Activated CD4-positive, alpha-beta memory T cell treated with anti-CD3 and anti-CD28 coated beads, Interleukin-2, amount 10 ng/mL, durations not matched to agents 7 days and 5 days (primary cell): ENCODE data around the gene MORN1. TPM values are rescaled to one million over a fixed set of nuclear protein-coding genes. Genes with fewer than 3 reads are reported as not detected.
A peak's percentile ranks its signal among the peaks of the same experiment; 100 is the strongest.

ENCODE experiments used
- CTCF ChIA-PET: fragments of 350-600 bp; sonication (Branson Sonifier 250); formaldehyde crosslinking; loops from one replicate; lab custom pipeline; 2021; ENCODE audit warnings: antibody characterized with exemption, inconsistent platforms; lab: Charles Lee
- POLR2A ChIA-PET: fragments of 350-600 bp; sonication (Branson Sonifier 250); formaldehyde crosslinking; loops from one replicate; lab custom pipeline; 2021; ENCODE audit warnings: antibody characterized with exemption; lab: Charles Lee
- DNase-seq: peaks from one replicate; pipeline ENCODE4 v3.0.0-alpha.2; 2020
- H3K27ac Mint-ChIP-seq: one replicate; pipeline ENCODE4 v1.8.0; 2021; ENCODE audit warnings: mild to moderate bottlenecking, mixed read lengths
- H3K27me3 Mint-ChIP-seq: one replicate; pipeline ENCODE4 v1.8.0; 2021; ENCODE audit warnings: mixed read lengths
- H3K36me3 Mint-ChIP-seq: one replicate; pipeline ENCODE4 v1.8.0; 2021; ENCODE audit warnings: low read depth, mixed read lengths
- H3K4me1 Mint-ChIP-seq: one replicate; pipeline ENCODE4 v1.8.0; 2021; ENCODE audit warnings: mixed read lengths
- H3K4me3 Mint-ChIP-seq: one replicate; pipeline ENCODE4 v1.8.0; 2021; ENCODE audit warnings: mild to moderate bottlenecking, mixed read lengths
- H3K9me3 Mint-ChIP-seq: one replicate; pipeline ENCODE4 v1.8.0; 2021; ENCODE audit warnings: mixed read lengths
- total RNA-seq, 2 experiments: library from RNA; stranded (reverse); gene quantifications; one replicate each; pipeline ENCODE4 v1.2.3, GENCODE V29; 2021

The MORN1 gene
- total RNA-seq, 2 experiments from 2014 or later = 6.2 to 6.3 TPM

DNA sequence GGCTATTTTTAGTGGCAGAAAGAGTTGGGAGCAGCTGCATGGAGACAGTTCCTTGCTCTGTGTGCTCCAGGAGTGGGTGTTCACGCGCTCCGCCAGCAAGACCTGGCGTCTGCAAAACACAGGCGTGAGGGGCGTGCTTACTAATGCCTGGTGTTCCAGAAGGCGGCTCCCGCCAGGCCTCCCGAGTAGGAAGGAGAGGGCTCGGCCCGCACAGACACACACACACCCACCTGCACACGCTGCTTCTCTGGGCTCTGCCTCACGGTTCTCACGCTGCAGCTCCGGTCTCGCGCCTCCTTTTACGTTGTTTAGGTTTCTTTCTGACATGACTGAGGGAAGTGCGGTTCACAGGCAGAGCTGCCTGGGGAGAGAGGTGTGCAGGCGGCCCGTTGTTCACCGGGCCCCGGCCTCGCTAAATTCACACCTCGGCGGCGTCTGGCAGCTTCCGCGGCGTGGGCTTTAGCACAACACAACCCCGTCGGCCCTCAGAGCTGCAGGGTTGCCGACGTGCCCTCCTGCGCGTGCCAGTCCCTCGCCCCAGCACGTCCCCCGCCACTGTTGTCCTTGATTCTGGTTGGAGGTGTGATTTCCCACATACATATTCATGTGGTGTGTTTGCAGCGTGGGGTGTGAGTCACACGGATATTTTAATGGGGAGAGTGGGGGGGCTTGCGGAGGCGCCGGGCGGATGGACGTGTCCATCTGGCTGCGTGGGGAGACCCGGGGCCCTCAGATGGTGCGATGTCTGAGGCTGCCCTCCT lies 86.3 kb downstream of the MORN1 start:
- H3K4me3 Mint-ChIP-seq = no peak overlapping the region
- no peak for DNase-seq
- peaks cover 45% of the 10 kb centered on the region for H3K36me3 Mint-ChIP-seq
- peaks cover 30% of the 10 kb centered on the region for H3K4me1 Mint-ChIP-seq
- no peaks in the 10 kb centered on the region for H3K27me3 Mint-ChIP-seq
- ChIA-PET POLR2A (no interaction called here), CTCF (interaction anchor here (1.6 kb wide), 1 partner anchor 11 kb away, joined by 4 read pairs; no protein-coding TSS in a partner anchor)
- H3K9me3 Mint-ChIP-seq = no peaks in the 10 kb centered on the region
- no peak overlapping the region for H3K27ac Mint-ChIP-seq

DNA sequence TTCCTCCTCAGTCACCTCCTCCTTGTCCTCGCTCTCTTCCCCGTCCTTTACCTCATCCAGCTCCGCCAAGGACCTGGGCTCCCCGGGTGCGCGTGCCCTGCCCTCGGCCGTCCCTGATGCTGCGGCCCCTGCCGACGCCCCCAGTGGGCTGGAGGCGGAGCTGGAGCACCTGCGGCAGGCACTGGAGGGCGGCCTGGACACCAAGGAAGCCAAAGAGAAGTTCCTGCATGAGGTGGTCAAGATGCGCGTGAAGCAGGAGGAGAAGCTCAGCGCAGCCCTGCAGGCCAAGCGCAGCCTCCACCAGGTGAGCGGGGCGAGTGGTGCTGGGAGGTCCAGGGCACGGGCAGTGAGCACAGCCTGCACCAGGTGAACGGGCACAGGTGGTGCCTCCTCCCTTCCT lies 87.1 kb downstream of the MORN1 start:
- Mint-ChIP-seq H3K36me3 (peaks cover 45% of the 10 kb centered on the region), H3K27me3 (no peaks in the 10 kb centered on the region), H3K4me1 (peaks cover 38% of the 10 kb centered on the region), H3K27ac (no peak overlapping the region), H3K4me3 (no peak overlapping the region), H3K9me3 (no peaks in the 10 kb centered on the region)
- DNase-seq = no peak
- CTCF ChIA-PET = interaction anchor here (1.6 kb wide), 1 partner anchor 11 kb away, joined by 4 read pairs; no protein-coding TSS in a partner anchor
- POLR2A ChIA-PET = interaction anchor here (1.8 to 10.2 kb wide), 2 partner anchors 10 to 73 kb away, joined by 4 to 148 read pairs; partner anchors contain the start of gene SKI

DNA sequence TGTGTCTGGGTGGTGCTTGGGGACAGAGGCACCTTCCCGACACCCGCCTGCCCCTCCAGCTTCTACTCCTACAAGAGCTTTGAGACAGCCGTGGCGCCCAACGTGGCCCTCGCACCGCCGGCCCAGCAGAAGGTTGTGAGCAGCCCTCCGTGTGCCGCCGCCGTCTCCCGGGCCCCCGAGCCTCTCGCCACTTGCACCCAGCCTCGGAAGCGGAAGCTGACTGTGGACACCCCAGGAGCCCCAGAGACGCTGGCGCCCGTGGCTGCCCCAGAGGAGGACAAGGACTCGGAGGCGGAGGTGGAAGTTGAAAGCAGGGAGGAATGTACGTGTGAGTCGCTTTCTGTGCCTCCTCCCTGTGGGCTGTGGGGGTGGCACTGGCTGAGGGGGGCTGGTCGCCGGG lies 87.6 kb downstream of the MORN1 start:
- Mint-ChIP-seq H3K27me3 (no peaks in the 10 kb centered on the region), H3K27ac (no peak overlapping the region), H3K4me3 (no peak overlapping the region), H3K36me3 (peaks cover 44% of the 10 kb centered on the region), H3K4me1 (peaks cover 43% of the 10 kb centered on the region), H3K9me3 (no peaks in the 10 kb centered on the region)
- POLR2A ChIA-PET = interaction anchor here (1.8 to 10.2 kb wide), 2 partner anchors 10 to 73 kb away, joined by 4 to 148 read pairs; partner anchors contain the start of gene SKI
- no peak for DNase-seq
- CTCF ChIA-PET = interaction anchor here (1.6 kb wide), 1 partner anchor 12 kb away, joined by 4 read pairs; no protein-coding TSS in a partner anchor

DNA sequence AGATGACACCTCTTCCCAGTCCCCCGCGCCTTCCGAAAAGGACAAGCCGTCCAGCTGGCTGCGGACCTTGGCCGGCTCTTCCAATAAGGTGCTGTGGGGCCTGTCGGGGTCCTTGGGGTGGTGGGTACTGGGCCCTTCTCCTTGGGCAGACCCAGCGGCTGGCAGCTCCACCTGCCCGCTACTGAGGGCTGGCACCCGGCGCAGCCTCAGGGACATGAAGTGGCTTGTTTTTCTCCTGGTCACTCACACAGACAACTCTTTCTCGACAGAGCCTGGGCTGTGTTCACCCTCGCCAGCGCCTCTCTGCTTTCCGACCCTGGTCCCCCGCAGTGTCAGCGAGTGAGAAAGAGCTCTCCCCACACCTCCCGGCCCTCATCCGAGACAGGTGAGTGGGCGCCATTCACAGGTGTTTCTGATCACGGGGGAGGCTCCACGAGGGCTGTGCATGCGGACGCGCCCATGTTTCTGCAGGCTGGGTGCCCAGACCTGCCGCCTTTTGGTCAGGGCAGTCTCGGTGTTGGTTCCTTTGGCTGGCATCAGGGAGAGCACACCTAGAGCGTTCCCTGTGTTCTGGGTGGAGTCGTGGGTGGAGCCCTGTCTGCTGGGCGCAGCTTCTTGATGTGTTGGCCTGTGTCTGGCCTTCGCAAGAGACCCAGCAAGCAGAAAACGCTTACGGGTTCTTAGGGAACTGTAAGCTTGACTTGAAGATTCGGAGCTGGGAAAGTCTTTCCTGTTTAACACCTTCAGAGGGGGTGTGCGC lies 88.2 kb downstream of the MORN1 start:
- Mint-ChIP-seq H3K27ac (peak overlapping the region; percentile 61), H3K27me3 (no peaks in the 10 kb centered on the region), H3K36me3 (peaks cover 38% of the 10 kb centered on the region), H3K4me1 (peaks cover 49% of the 10 kb centered on the region), H3K9me3 (no peaks in the 10 kb centered on the region), H3K4me3 (no peak overlapping the region)
- ChIA-PET CTCF (no interaction called here), POLR2A (interaction anchor here (1.8 to 10.2 kb wide), 3 partner anchors 11 to 72 kb away, joined by 4 to 148 read pairs (median 93); partner anchors contain the start of gene SKI)
- no peak for DNase-seq

DNA sequence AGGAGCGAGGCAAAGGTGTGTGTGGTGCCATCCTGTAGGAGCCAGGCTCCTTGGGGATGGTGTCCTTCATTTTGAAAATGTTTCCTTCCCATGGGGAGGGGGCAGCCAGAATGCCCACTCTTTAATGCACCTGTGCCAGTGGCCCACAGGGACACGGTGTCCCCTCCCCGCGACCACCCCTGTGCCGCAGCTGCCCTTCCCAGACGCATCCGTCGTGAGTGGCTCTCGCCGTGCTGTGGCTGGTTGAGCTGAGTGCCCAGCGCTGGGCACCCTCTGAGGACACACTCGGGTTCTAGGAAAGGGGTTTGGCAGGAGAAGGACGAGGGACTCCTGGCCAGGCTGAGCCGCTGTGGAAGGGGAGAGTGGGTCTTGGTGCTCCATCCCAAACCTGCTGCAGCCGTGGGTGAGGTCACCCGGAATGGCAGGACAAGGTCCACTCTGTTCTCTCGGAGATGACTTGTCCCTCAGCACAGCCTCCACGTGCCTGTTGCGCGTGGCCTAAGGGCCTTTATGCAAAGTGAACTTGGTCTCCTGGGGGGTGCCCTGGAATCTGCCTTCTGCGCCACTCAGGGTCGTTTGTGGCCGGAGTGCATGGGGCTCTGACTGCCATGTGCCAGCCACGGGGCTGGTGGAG lies 88.9 kb downstream of the MORN1 start:
- Mint-ChIP-seq H3K36me3 (peaks cover 31% of the 10 kb centered on the region), H3K27me3 (no peaks in the 10 kb centered on the region), H3K9me3 (no peaks in the 10 kb centered on the region), H3K27ac (peak overlapping the region; percentile 97), H3K4me3 (no peak overlapping the region), H3K4me1 (peaks cover 55% of the 10 kb centered on the region)
- CTCF ChIA-PET = interaction anchor here (2.5 kb wide), 1 partner anchor 9 kb away, joined by 11 read pairs; no protein-coding TSS in a partner anchor
- no peak for DNase-seq
- POLR2A ChIA-PET = interaction anchor here (0.9 to 10.2 kb wide), 7 partner anchors 11 to 110 kb away, joined by 3 to 148 read pairs (median 5); partner anchors contain the start of gene SKI

DNA sequence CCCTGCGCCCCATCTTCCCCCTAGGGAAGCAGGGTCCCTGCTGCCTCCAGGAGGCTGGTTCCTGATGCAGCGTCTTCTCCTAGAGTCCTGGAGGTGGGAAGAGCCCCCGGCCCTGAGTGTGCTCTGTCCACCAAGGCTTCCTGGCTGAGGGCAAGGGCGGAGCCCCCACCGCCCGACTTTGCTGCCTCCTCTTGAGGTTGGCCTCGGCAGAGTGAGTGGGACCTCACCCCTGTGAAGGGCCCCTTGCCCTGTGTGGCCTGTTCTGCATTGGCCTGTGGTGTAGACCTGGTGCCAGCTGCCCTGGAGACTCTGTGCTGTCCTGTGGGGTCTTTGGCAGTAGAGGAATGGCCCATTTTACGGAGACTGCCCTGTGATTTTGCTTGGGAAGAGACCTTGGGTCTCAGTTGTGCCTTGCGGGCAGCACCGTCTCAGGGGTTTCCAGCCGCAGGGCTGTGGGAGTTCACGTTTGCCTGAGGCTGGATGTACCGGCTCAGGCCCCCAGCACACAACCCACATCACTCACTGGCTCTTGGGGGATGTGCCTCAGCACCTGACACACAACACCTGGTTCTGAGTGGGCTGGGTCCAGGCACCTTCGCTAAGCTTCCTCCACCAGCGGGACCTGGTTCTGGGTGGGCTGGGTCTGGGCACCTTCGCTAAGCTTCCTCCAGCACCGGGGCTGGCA lies 89.6 kb downstream of the MORN1 start:
- peak overlapping the region; percentile 71 for H3K4me3 Mint-ChIP-seq
- ChIA-PET CTCF (interaction anchor here (0.7 to 2.5 kb wide), 11 partner anchors 10 to 162 kb away, joined by 3 to 11 read pairs (median 4); partner anchors contain the start of gene FAAP20), POLR2A (interaction anchor here (0.7 to 10.2 kb wide), 15 partner anchors 11 to 284 kb away, joined by 3 to 148 read pairs (median 4); partner anchors contain the start of genes FAAP20, MORN1, PANK4 and RER1)
- H3K9me3 Mint-ChIP-seq = no peaks in the 10 kb centered on the region
- H3K27me3 Mint-ChIP-seq = no peaks in the 10 kb centered on the region
- H3K36me3 Mint-ChIP-seq = peaks cover 25% of the 10 kb centered on the region
- peaks cover 62% of the 10 kb centered on the region for H3K4me1 Mint-ChIP-seq
- H3K27ac Mint-ChIP-seq = peak overlapping the region; percentile 97
- DNase-seq = no peak

DNA sequence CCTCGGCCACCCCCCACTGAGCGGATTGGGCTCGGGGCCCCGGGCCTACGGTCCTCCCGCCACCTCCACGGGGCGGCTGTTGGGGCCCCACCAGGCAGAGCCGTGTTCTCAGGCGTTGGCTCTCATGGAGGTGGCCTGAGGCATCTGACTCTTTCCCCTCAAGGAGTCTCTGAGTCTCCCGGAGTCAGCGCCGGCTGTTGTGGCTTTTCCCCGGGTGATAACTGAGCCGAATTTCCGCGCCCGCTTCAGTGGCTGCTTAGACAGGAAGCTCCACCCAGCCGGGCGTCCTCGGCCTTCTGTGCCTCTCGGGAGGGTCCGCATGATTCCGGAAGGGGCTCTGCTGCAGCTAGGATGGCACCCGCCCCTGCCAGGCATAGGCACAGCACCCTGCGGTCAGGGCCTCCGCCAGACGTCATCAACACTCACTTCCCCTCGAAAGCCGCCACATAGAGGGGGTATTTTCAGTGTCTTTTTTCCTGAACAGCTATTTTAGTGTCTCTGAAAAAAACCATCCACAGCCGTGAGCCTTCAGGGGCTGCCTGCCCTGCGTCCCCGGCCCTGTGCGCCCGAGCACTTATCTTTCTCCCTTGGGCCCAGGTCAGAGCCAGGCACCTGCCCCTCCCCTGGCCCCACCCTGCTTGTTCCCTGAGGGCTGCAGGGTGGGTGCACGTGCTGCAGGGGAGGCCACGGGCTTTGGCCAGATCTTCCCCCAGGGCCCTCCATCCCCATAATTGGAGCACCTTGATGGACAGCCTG lies 90.3 kb downstream of the MORN1 start:
- DNase-seq = peak; percentile 95
- CTCF ChIA-PET = interaction anchor here (0.7 to 2.5 kb wide), 13 partner anchors 9 to 162 kb away, joined by 3 to 11 read pairs (median 4); partner anchors contain the start of gene FAAP20
- Mint-ChIP-seq H3K9me3 (no peaks in the 10 kb centered on the region), H3K27me3 (no peaks in the 10 kb centered on the region), H3K27ac (peak overlapping the region; percentile 97), H3K4me3 (peak overlapping the region; percentile 71), H3K36me3 (peaks cover 29% of the 10 kb centered on the region), H3K4me1 (peaks cover 68% of the 10 kb centered on the region)
- POLR2A ChIA-PET = interaction anchor here (0.7 to 10.2 kb wide), 14 partner anchors 11 to 284 kb away, joined by 3 to 148 read pairs (median 4); partner anchors contain the start of genes FAAP20, MORN1, PANK4 and RER1

DNA sequence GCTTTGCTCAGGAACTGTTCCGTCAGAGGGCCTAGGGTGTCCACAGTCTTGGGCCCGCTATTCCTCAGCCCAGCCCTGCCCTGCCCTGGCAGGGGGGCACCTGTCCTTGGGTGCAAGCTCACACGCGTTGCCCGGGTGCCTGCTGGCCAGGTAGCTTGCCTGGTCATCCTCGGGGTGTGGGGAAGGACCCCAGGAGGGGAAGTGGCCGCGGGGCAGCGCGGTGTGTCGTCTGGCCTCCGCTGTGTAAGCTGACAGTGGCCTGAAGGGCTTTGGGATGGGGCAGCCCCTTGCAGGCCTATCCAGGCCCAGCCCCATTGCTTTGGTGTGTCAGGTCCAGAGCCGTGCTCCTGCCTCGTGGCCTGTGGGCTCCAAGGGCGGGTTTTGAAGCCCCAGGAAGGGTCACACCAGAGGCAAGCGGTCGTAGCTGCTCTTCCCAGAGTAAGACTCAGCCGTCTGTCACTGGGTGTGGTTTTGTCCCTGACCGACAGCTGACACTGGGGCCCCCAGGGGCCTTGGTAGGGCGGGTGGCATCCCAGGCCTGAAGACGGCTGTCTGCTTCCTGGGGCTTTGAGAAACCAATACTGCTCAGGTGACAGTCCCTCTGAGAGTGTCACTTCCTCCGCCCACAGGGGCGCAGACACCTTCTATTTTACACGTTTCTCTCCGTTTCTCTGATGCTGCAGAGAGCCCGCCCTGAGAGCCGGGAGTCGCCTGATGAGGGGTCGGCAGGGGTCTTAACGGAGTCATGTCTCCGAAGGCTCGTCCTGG lies 91.2 kb downstream of the MORN1 start:
- H3K4me1 Mint-ChIP-seq = peaks cover 74% of the 10 kb centered on the region
- H3K9me3 Mint-ChIP-seq = no peaks in the 10 kb centered on the region
- ChIA-PET CTCF (interaction anchor here (0.9 to 2.5 kb wide), 10 partner anchors 8 to 109 kb away, joined by 3 to 11 read pairs (median 4); partner anchors contain the start of gene FAAP20), POLR2A (interaction anchor here (0.6 to 10.2 kb wide), 10 partner anchors 10 to 110 kb away, joined by 3 to 148 read pairs (median 6); partner anchors contain the start of genes MORN1, RER1 and SKI)
- peak; percentile 86 for DNase-seq
- peak overlapping the region; percentile 71 for H3K4me3 Mint-ChIP-seq
- peak overlapping the region; percentile 97 for H3K27ac Mint-ChIP-seq
- H3K36me3 Mint-ChIP-seq = peaks cover 25% of the 10 kb centered on the region
- H3K27me3 Mint-ChIP-seq = no peaks in the 10 kb centered on the region

DNA sequence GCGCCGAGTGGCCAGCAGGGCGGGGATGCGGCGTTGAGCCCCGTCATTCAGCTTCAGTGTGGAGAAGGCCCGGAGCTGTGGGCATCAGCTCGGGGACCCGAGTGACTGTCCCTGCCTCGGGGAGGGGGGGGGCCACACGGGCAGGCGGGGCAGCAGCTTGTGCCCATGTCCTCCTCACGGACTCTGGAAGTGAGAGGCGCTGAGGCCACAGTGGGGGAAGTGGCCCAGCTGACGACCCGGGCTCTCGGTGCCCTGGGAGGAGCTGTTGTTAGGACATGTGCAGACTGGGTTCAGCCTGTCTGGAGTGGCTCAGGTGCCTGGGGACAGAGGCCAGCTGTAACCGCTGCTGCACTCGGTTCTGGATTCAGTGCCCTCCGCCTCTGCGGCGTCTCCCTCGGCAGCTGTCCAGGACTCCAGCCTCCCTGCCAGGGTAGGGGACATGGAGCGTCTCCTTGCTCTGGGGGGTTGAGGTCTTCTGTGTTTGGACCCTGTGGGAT lies 92.2 kb downstream of the MORN1 start:
- no peak for DNase-seq
- ChIA-PET CTCF (interaction anchor here (1.2 to 2.2 kb wide), 2 partner anchors 8 to 104 kb away, joined by 3 to 7 read pairs; partner anchors contain the start of gene FAAP20), POLR2A (interaction anchor here (1.3 to 10.2 kb wide), 6 partner anchors 9 to 92 kb away, joined by 3 to 148 read pairs (median 42); partner anchors contain the start of genes MORN1, RER1 and SKI)
- H3K36me3 Mint-ChIP-seq = peaks cover 18% of the 10 kb centered on the region
- H3K9me3 Mint-ChIP-seq = no peaks in the 10 kb centered on the region
- peaks cover 82% of the 10 kb centered on the region for H3K4me1 Mint-ChIP-seq
- no peaks in the 10 kb centered on the region for H3K27me3 Mint-ChIP-seq
- peak overlapping the region; percentile 41 for H3K4me3 Mint-ChIP-seq
- peak overlapping the region; percentile 97 for H3K27ac Mint-ChIP-seq

DNA sequence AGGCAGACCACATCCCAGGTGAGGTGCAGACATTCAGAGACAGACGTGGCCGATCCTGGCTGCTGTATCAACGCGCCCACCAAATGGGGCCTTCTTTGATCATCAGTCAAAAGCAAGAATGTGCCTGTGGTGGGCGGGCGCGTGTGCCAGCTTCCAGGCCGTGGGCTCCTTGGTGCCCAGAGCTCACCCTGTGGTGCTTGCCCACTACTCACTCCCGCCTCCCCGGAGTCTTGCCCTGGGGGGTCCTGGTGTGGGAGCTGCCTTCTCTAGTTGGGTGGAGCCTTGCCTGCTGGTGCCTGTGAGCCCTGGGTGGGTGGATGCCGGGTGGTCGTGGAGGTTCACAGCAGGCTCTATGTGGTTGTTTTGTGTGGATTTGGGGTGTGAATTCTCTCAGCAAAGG lies 92.7 kb downstream of the MORN1 start:
- peak overlapping the region; percentile 35 for H3K4me3 Mint-ChIP-seq
- no peaks in the 10 kb centered on the region for H3K9me3 Mint-ChIP-seq
- POLR2A ChIA-PET = interaction anchor here (3.0 to 10.2 kb wide), 3 partner anchors 8 to 67 kb away, joined by 36 to 148 read pairs (median 93); partner anchors contain the start of gene SKI
- peak overlapping the region; percentile 97 for H3K27ac Mint-ChIP-seq
- peaks cover 87% of the 10 kb centered on the region for H3K4me1 Mint-ChIP-seq
- no peak for DNase-seq
- H3K27me3 Mint-ChIP-seq = no peaks in the 10 kb centered on the region
- H3K36me3 Mint-ChIP-seq = peaks cover 16% of the 10 kb centered on the region
- CTCF ChIA-PET = no interaction called here
